ENCODE measurements around the gene CNTN4. TPM values are rescaled to one million over a fixed set of nuclear protein-coding genes. Genes with fewer than 3 reads are reported as not detected.
"Not testable (repeated sequence)": the region's sequence is repeated elsewhere in the genome, so short reads cannot be mapped to it uniquely, and the experiment has no call there.

Gene CNTN4
- polyA plus RNA-seq, 4 donors: 0.27 to 6.5 (median 2.6) TPM; not detected in 1

DNA sequence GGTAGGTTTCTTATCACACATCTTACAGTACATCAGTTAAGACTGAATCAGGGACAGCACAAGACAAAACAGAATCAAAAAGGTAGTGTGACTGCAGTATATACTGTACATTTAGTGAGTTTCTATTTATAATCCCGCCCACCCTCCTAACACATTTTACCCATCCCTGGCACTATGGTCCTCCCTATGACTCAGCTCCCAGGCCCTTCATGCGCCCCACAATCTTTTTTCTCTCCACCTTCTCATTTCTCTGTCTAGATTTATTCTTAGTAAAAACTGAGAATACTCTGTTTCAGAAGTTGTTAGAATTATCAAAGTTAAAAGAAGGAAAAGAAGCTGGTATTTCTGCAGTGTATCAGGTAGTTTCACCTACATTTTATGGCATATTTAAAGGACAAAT lies 427.3 kb downstream of the CNTN4 start:
- H3K9me3 ChIP-seq (ENCODE audit: control insufficient read depth in 2 of 2, insufficient read depth in 1 of 2, low read depth in 1 of 2, low read length in 1 of 2): no peaks in the 10 kb centered on the region
- FAIRE-seq (no peak), DNase-seq (no peak)
- 69 to 80% (median 77%) methylated on average over 2 of the region's 2 CpGs for WGBS, 3 donors
- no peak overlapping the region for H3K4me3 ChIP-seq (ENCODE audit: low read depth in 1 of 3, low read length in 3 of 3)
- H3K4me1 ChIP-seq (ENCODE audit: control insufficient read depth in 3 of 3, insufficient read depth in 2 of 3, low read depth in 1 of 3, low read length in 2 of 3): no peaks in the 10 kb centered on the region
- no peaks in the 10 kb centered on the region for H3K36me3 ChIP-seq (ENCODE audit: control insufficient read depth in 3 of 3, insufficient read depth in 2 of 3, low read depth in 1 of 3, low read length in 3 of 3)
- no peak overlapping the region for H3K27ac ChIP-seq (ENCODE audit: low read depth in 1 of 3, low read length in 2 of 3)
- H3K27me3 ChIP-seq (ENCODE audit: control insufficient read depth in 3 of 3, insufficient read depth in 3 of 3, low read length in 3 of 3): no peaks in the 10 kb centered on the region

DNA sequence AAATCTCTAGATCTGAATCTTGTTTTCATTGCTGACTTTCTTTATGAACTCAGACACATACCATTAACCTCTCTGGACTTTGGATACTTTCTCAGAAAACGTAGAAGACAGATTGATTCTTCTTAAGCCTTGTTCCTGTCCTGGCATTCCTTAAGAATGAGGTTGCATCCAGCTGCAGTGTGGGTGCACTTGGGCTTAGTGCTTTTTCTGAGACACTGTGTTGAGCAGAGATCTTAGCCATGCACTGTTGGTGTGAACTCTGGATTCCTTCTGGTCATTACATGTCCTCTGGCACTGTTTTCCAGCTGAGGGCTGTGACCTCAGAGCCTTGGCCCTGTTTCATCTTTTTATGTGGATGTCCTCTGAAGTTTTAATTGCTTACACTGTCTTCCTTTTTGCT lies 428.3 kb downstream of the CNTN4 start:
- Histone ChIP-seq H3K4me3 (ENCODE audit: low read depth in 1 of 3, low read length in 3 of 3) (no peak overlapping the region), H3K4me1 (ENCODE audit: control insufficient read depth in 3 of 3, insufficient read depth in 2 of 3, low read depth in 1 of 3, low read length in 2 of 3) (no peaks in the 10 kb centered on the region), H3K36me3 (ENCODE audit: control insufficient read depth in 3 of 3, insufficient read depth in 2 of 3, low read depth in 1 of 3, low read length in 3 of 3) (no peaks in the 10 kb centered on the region), H3K27ac (ENCODE audit: low read depth in 1 of 3, low read length in 2 of 3) (no peak overlapping the region), H3K27me3 (ENCODE audit: control insufficient read depth in 3 of 3, insufficient read depth in 3 of 3, low read length in 3 of 3) (no peaks in the 10 kb centered on the region), H3K9me3 (ENCODE audit: control insufficient read depth in 2 of 2, insufficient read depth in 1 of 2, low read depth in 1 of 2, low read length in 1 of 2) (no peaks in the 10 kb centered on the region)
- WGBS, 3 donors: 7 to 17% (median 7%) methylated on average over 1 of the region's 1 CpG
- no peak for DNase-seq
- no peak for FAIRE-seq

DNA sequence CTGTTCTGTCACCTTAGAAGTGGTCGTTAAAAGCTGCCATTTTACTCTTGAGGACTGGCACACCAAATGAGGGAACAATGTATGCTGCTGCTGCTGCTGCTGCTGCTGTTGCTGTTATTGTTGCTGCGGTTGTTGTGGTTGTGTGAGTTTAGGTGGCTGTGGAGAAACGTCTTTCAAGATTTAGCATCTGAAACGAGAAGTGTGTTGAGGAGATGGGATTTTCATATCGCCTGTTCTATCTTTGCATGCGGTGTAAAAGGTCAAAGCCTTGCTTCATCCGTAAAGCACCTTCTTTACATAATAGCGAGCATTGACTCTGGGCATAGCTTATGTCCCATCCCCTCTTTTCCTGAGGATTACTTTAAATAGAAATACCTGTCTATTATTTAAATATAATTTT lies 428.7 kb downstream of the CNTN4 start:
- H3K4me1 ChIP-seq (ENCODE audit: control insufficient read depth in 3 of 3, insufficient read depth in 2 of 3, low read depth in 1 of 3, low read length in 2 of 3); DNase-seq; H3K27me3 ChIP-seq (ENCODE audit: control insufficient read depth in 3 of 3, insufficient read depth in 3 of 3, low read length in 3 of 3); H3K9me3 ChIP-seq (ENCODE audit: control insufficient read depth in 2 of 2, insufficient read depth in 1 of 2, low read depth in 1 of 2, low read length in 1 of 2); FAIRE-seq; H3K4me3 ChIP-seq (ENCODE audit: low read depth in 1 of 3, low read length in 3 of 3); H3K27ac ChIP-seq (ENCODE audit: low read depth in 1 of 3, low read length in 2 of 3); H3K36me3 ChIP-seq (ENCODE audit: control insufficient read depth in 3 of 3, insufficient read depth in 2 of 3, low read depth in 1 of 3, low read length in 3 of 3): not testable (repeated sequence)
- 66 to 70% (median 66%) methylated on average over 7 to 8 of the region's 8 CpGs for WGBS, 3 donors

DNA sequence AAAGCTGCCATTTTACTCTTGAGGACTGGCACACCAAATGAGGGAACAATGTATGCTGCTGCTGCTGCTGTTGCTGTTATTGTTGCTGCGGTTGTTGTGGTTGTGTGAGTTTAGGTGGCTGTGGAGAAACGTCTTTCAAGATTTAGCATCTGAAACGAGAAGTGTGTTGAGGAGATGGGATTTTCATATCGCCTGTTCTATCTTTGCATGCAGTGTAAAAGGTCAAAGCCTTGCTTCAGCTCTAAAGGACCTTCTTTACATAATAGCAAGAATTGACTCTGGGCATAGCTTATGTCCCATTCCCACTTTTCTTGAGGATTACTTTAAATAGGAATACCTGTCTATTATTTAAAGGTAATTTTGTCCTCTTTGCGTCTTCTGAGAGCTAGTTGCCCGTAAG lies 436.1 kb downstream of the CNTN4 start:
- H3K36me3 ChIP-seq (ENCODE audit: control insufficient read depth in 3 of 3, insufficient read depth in 2 of 3, low read depth in 1 of 3, low read length in 3 of 3); H3K27me3 ChIP-seq (ENCODE audit: control insufficient read depth in 3 of 3, insufficient read depth in 3 of 3, low read length in 3 of 3); DNase-seq; FAIRE-seq; H3K4me3 ChIP-seq (ENCODE audit: low read depth in 1 of 3, low read length in 3 of 3); H3K27ac ChIP-seq (ENCODE audit: low read depth in 1 of 3, low read length in 2 of 3); H3K9me3 ChIP-seq (ENCODE audit: control insufficient read depth in 2 of 2, insufficient read depth in 1 of 2, low read depth in 1 of 2, low read length in 1 of 2); H3K4me1 ChIP-seq (ENCODE audit: control insufficient read depth in 3 of 3, insufficient read depth in 2 of 3, low read depth in 1 of 3, low read length in 2 of 3): not testable (repeated sequence)
- WGBS, 3 donors: 73 to 88% (median 80%) methylated on average over 5 to 6 of the region's 6 CpGs

DNA sequence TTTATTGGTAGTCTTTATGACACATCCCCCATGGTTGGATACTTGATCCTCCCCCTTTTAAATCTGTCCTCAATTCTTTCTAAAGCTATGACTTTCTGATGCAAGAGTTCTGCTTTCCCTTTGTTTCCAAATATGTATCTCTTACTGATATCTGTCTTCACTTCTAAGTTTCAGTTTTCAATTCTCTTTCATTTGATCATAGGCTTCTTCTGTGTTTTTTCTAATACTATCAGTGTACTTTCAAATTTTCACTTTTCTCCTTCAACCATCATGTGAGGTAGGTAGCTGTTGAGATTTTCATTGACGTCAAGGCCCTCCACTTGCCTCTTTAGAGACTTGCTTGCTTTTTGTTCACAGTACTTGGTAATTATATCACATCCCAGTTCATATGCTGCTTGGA lies 436.5 kb downstream of the CNTN4 start:
- H3K4me1 ChIP-seq (ENCODE audit: control insufficient read depth in 3 of 3, insufficient read depth in 2 of 3, low read depth in 1 of 3, low read length in 2 of 3): no peaks in the 10 kb centered on the region
- DNase-seq (no peak), FAIRE-seq (no peak)
- no peaks in the 10 kb centered on the region for H3K9me3 ChIP-seq (ENCODE audit: control insufficient read depth in 2 of 2, insufficient read depth in 1 of 2, low read depth in 1 of 2, low read length in 1 of 2)
- no peak overlapping the region for H3K27ac ChIP-seq (ENCODE audit: low read depth in 1 of 3, low read length in 2 of 3)
- no peak overlapping the region for H3K4me3 ChIP-seq (ENCODE audit: low read depth in 1 of 3, low read length in 3 of 3)
- WGBS, 3 donors: 85 to 94% (median 86%) methylated on average over 1 of the region's 1 CpG
- H3K36me3 ChIP-seq (ENCODE audit: control insufficient read depth in 3 of 3, insufficient read depth in 2 of 3, low read depth in 1 of 3, low read length in 3 of 3): no peaks in the 10 kb centered on the region
- H3K27me3 ChIP-seq (ENCODE audit: control insufficient read depth in 3 of 3, insufficient read depth in 3 of 3, low read length in 3 of 3): no peaks in the 10 kb centered on the region

DNA sequence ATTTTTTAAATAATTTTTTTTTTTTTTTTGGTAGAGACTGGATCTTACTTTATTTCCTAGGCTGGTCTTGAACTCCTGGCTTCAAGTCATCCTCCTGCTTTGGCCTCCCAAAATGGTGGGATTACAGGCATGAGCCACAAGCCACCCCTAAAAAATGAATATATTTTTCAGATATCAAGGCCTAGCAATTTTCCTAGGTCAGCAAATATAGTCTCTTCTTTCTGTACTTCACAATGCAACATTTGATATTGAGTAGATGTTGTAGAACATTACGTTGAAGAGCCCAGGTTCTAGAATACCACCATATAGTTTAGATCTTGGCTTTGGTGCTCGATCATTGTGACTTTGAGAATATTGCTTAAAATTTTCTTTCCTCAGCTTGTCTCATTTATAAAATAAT lies 437.9 kb downstream of the CNTN4 start:
- H3K4me1 ChIP-seq (ENCODE audit: control insufficient read depth in 3 of 3, insufficient read depth in 2 of 3, low read depth in 1 of 3, low read length in 2 of 3): no peaks in the 10 kb centered on the region
- no peak overlapping the region for H3K4me3 ChIP-seq (ENCODE audit: low read depth in 1 of 3, low read length in 3 of 3)
- H3K27ac ChIP-seq (ENCODE audit: low read depth in 1 of 3, low read length in 2 of 3): no peak overlapping the region
- H3K9me3 ChIP-seq (ENCODE audit: control insufficient read depth in 2 of 2, insufficient read depth in 1 of 2, low read depth in 1 of 2, low read length in 1 of 2): no peaks in the 10 kb centered on the region
- no peaks in the 10 kb centered on the region for H3K36me3 ChIP-seq (ENCODE audit: control insufficient read depth in 3 of 3, insufficient read depth in 2 of 3, low read depth in 1 of 3, low read length in 3 of 3)
- no peaks in the 10 kb centered on the region for H3K27me3 ChIP-seq (ENCODE audit: control insufficient read depth in 3 of 3, insufficient read depth in 3 of 3, low read length in 3 of 3)
- no peak for DNase-seq
- WGBS, 3 donors: 77 to 91% (median 80%) methylated on average over 2 of the region's 2 CpGs
- FAIRE-seq: no peak

DNA sequence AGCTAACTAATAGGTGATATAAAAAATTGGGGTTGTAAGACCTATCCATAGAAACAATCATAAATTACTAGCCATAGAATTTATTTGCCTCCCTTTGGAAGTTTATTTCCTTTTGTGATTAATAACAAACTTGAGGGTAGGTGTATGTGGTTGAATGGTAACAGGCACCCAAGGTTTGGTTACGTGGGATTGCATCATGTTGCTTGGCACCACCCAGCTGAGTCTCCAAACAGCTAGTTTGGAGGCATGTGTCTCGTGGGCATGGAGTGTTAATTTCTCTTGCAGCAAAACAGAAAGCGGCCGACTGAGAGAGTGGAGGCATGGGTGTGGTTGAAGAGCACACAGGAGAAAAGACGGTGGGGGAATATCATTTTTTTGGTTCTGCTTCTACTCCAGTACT lies 441.4 kb downstream of the CNTN4 start:
- Histone ChIP-seq H3K27me3 (ENCODE audit: control insufficient read depth in 3 of 3, insufficient read depth in 3 of 3, low read length in 3 of 3) (no peaks in the 10 kb centered on the region), H3K27ac (ENCODE audit: low read depth in 1 of 3, low read length in 2 of 3) (no peak overlapping the region), H3K4me1 (ENCODE audit: control insufficient read depth in 3 of 3, insufficient read depth in 2 of 3, low read depth in 1 of 3, low read length in 2 of 3) (no peaks in the 10 kb centered on the region), H3K9me3 (ENCODE audit: control insufficient read depth in 2 of 2, insufficient read depth in 1 of 2, low read depth in 1 of 2, low read length in 1 of 2) (no peaks in the 10 kb centered on the region), H3K4me3 (ENCODE audit: low read depth in 1 of 3, low read length in 3 of 3) (no peak overlapping the region), H3K36me3 (ENCODE audit: control insufficient read depth in 3 of 3, insufficient read depth in 2 of 3, low read depth in 1 of 3, low read length in 3 of 3) (no peaks in the 10 kb centered on the region)
- DNase-seq (no peak), FAIRE-seq (no peak)
- WGBS, 3 donors: 68 to 83% (median 70%) methylated on average over 5 of the region's 5 CpGs

DNA sequence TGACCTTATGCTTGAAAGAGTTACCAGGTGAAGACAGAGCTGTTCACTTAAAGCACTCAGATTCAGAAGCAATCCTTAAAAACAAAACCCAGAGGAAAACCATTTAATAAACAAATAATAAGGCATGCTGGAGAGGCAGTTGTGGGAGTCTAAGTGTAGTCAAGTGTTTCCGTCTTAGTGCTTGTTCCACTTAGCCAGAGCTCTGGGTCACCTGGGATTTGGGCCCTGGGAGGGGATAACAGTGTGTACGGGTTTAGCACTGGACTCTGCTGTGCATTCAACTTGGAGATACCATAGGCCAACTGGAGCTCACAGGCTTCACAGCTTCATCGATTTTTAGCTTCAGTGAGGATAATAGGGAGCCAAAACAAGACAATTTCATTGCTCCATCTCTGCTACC lies 444.6 kb downstream of the CNTN4 start:
- Histone ChIP-seq H3K4me1 (ENCODE audit: control insufficient read depth in 3 of 3, insufficient read depth in 2 of 3, low read depth in 1 of 3, low read length in 2 of 3) (no peaks in the 10 kb centered on the region), H3K27me3 (ENCODE audit: control insufficient read depth in 3 of 3, insufficient read depth in 3 of 3, low read length in 3 of 3) (no peaks in the 10 kb centered on the region), H3K9me3 (ENCODE audit: control insufficient read depth in 2 of 2, insufficient read depth in 1 of 2, low read depth in 1 of 2, low read length in 1 of 2) (no peaks in the 10 kb centered on the region), H3K4me3 (ENCODE audit: low read depth in 1 of 3, low read length in 3 of 3) (no peak overlapping the region), H3K27ac (ENCODE audit: low read depth in 1 of 3, low read length in 2 of 3) (no peak overlapping the region), H3K36me3 (ENCODE audit: control insufficient read depth in 3 of 3, insufficient read depth in 2 of 3, low read depth in 1 of 3, low read length in 3 of 3) (no peaks in the 10 kb centered on the region)
- DNase-seq (no peak), FAIRE-seq (no peak)
- 65 to 68% (median 65%) methylated on average over 3 of the region's 3 CpGs for WGBS, 3 donors

DNA sequence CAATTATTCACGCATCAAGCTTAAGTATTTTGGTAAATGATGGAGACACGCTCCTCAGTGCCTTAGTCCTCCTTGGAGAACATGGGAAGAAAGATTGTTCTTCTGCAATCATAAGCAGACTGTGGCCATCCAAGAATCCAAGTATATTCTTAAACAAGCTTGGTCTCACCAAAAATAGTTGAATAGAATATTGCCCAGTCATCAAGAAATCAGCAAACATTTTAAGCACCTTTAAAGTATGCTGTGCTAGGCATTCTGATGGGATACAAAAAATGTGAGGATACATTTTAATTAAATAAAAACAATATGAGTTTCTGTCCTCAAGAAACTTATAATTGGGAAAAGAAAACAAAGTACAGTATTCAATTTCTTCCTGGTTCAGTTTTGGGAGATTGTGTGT lies 445.5 kb downstream of the CNTN4 start:
- H3K9me3 ChIP-seq (ENCODE audit: control insufficient read depth in 2 of 2, insufficient read depth in 1 of 2, low read depth in 1 of 2, low read length in 1 of 2): no peaks in the 10 kb centered on the region
- H3K36me3 ChIP-seq (ENCODE audit: control insufficient read depth in 3 of 3, insufficient read depth in 2 of 3, low read depth in 1 of 3, low read length in 3 of 3): no peaks in the 10 kb centered on the region
- WGBS, 3 donors: 84 to 94% (median 93%) methylated on average over 2 of the region's 2 CpGs
- H3K4me1 ChIP-seq (ENCODE audit: control insufficient read depth in 3 of 3, insufficient read depth in 2 of 3, low read depth in 1 of 3, low read length in 2 of 3): no peaks in the 10 kb centered on the region
- H3K27me3 ChIP-seq (ENCODE audit: control insufficient read depth in 3 of 3, insufficient read depth in 3 of 3, low read length in 3 of 3): no peaks in the 10 kb centered on the region
- FAIRE-seq (no peak), DNase-seq (no peak)
- no peak overlapping the region for H3K27ac ChIP-seq (ENCODE audit: low read depth in 1 of 3, low read length in 2 of 3)
- H3K4me3 ChIP-seq (ENCODE audit: low read depth in 1 of 3, low read length in 3 of 3): no peak overlapping the region
